Small intestine (tissue), 7 donors: ENCODE measurements around the gene GALNT17. TPM values are rescaled to one million over a fixed set of nuclear protein-coding genes. Genes with fewer than 3 reads are reported as not detected.
"Not testable (repeated sequence)": the region's sequence is repeated elsewhere in the genome, so short reads cannot be mapped to it uniquely, and the experiment has no call there.

Experiments
- DNase-seq, 2 donors: peaks; one replicate each; pipeline versions ENCODE4 v3.0.0 to v3.0.0-alpha.2; 2013
- FAIRE-seq: peaks from 2 replicates; lab custom pipeline; 2012; peaks lifted over from hg19 to GRCh38; lab: Jason Lieb, UNC
- H3K27ac ChIP-seq, 3 donors: one replicate each; pipeline ENCODE4 v1.5.1; 2013; ENCODE audit warnings: low read length in 2 of 3, mild to moderate bottlenecking in 2 of 3, control low read depth in 1 of 3, inconsistent platforms in 1 of 3, low read depth in 1 of 3, moderate library complexity in 1 of 3
- H3K27me3 ChIP-seq, 3 donors: one replicate each; pipeline ENCODE4 v1.6.1; 2013; ENCODE audit warnings: low read length in 3 of 3, inconsistent platforms in 1 of 3; ENCODE audit not compliant: control insufficient read depth in 3 of 3, insufficient read depth in 3 of 3
- H3K36me3 ChIP-seq, 3 donors: one replicate each; pipeline ENCODE4 v1.6.1; 2013; ENCODE audit warnings: low read length in 3 of 3, inconsistent platforms in 1 of 3, low read depth in 1 of 3, mild to moderate bottlenecking in 1 of 3, moderate library complexity in 1 of 3; ENCODE audit not compliant: control insufficient read depth in 3 of 3, insufficient read depth in 2 of 3
- H3K4me1 ChIP-seq, 3 donors: one replicate each; pipeline ENCODE4 v1.6.1; 2013; ENCODE audit warnings: low read length in 2 of 3, inconsistent platforms in 1 of 3, low read depth in 1 of 3, mild to moderate bottlenecking in 1 of 3, moderate library complexity in 1 of 3; ENCODE audit not compliant: control insufficient read depth in 3 of 3, insufficient read depth in 2 of 3
- H3K4me3 ChIP-seq, 3 donors: one replicate each; pipeline ENCODE4 v1.5.1; 2013; ENCODE audit warnings: low read length in 3 of 3, control low read depth in 1 of 3, inconsistent platforms in 1 of 3, low read depth in 1 of 3, mild to moderate bottlenecking in 1 of 3, moderate library complexity in 1 of 3
- H3K9me3 ChIP-seq, 2 donors: one replicate each; pipeline ENCODE4 v1.6.1; 2013; ENCODE audit warnings: low read depth in 1 of 2, low read length in 1 of 2; ENCODE audit not compliant: control insufficient read depth in 2 of 2, insufficient read depth in 1 of 2
- WGBS, 3 donors: extraction: QIAGEN DNeasy Blood & Tissue Kit; methylation state at CpG; one replicate each; pipeline ENCODE4 v1.1.7; 2013; 5-methylcytosine and 5-hydroxymethylcytosine counted together
- polyA plus RNA-seq, 4 donors: library from polyadenylated mRNA; stranded (reverse) in 3 of 4; unstranded in 1 of 4; fragments of 200-250 nt in 3 of 4; fragments of 120-200 nt in 1 of 4; gene quantifications; one replicate each; pipeline versions ENCODE4 v1.2.1 to v1.2.3, GENCODE V29; 2013
- donor health status: healthy with polysubstance abuse.
- donor health status: control.
- donor health status: control.
- donor health status: Bipolar disorder and iron deficiency.
- donor health status: healthy.

Gene GALNT17
- polyA plus RNA-seq, 4 donors, result 0.34 to 2.9 (median 0.54) TPM; not detected in 1

GRCh38 chr7:71615017-71615416 lies 483.1 kb downstream of the GALNT17 start:
- FAIRE-seq (no peak), DNase-seq (no peak)
- Histone ChIP-seq H3K4me1 (no peaks in the 10 kb centered on the region), H3K27ac (no peak overlapping the region), H3K27me3 (no peaks in the 10 kb centered on the region), H3K9me3 (no peaks in the 10 kb centered on the region), H3K36me3 (no peaks in the 10 kb centered on the region), H3K4me3 (no peak overlapping the region)
- WGBS, 3 donors, result 69 to 70% (median 69%) methylated on average over 5 of the region's 5 CpGs

GRCh38 chr7:71616217-71616616 lies 484.3 kb downstream of the GALNT17 start:
- DNase-seq (no peak), FAIRE-seq (no peak)
- no peaks in the 10 kb centered on the region for H3K36me3 ChIP-seq
- no peak overlapping the region for H3K27ac ChIP-seq
- WGBS, 3 donors, result 92 to 94% (median 92%) methylated on average over 3 of the region's 3 CpGs
- H3K9me3 ChIP-seq, result no peaks in the 10 kb centered on the region
- H3K4me1 ChIP-seq, result no peaks in the 10 kb centered on the region
- H3K27me3 ChIP-seq, result no peaks in the 10 kb centered on the region
- H3K4me3 ChIP-seq, result no peak overlapping the region

DNA sequence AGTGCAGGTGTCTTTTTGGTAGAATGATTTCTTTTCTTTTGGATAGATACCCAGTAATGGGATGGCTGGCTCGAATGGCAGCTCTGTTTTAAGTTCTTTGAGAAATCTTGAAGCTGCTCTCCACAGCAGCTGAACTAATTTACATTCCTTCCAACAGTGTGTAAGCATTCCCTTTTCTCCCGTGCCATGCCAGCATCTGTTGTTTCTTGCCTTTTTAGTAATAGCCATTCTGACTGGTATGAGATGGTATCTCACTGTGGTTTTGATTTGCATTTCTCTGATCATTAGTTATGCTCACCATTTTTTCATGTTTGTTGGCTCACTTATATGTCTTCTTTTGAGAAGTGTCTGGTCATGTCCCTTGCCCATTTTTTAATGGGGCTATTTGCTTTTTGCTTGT lies 486.3 kb downstream of the GALNT17 start:
- DNase-seq (no peak), FAIRE-seq (no peak)
- 31 to 61% (median 40%) methylated on average over 2 of the region's 2 CpGs for WGBS, 3 donors
- Histone ChIP-seq H3K36me3 (no peaks in the 10 kb centered on the region), H3K4me1 (no peaks in the 10 kb centered on the region), H3K27me3 (no peaks in the 10 kb centered on the region), H3K27ac (no peak overlapping the region), H3K9me3 (no peaks in the 10 kb centered on the region), H3K4me3 (no peak overlapping the region)

GRCh38 chr7:71625545-71625944 lies 493.6 kb downstream of the GALNT17 start:
- no peak for DNase-seq
- Histone ChIP-seq H3K9me3 (no peaks in the 10 kb centered on the region), H3K36me3 (no peaks in the 10 kb centered on the region), H3K4me3 (no peak overlapping the region), H3K4me1 (no peaks in the 10 kb centered on the region), H3K27ac (no peak overlapping the region), H3K27me3 (no peaks in the 10 kb centered on the region)
- 79 to 87% (median 86%) methylated on average over 4 of the region's 4 CpGs for WGBS, 3 donors
- no peak for FAIRE-seq

DNA sequence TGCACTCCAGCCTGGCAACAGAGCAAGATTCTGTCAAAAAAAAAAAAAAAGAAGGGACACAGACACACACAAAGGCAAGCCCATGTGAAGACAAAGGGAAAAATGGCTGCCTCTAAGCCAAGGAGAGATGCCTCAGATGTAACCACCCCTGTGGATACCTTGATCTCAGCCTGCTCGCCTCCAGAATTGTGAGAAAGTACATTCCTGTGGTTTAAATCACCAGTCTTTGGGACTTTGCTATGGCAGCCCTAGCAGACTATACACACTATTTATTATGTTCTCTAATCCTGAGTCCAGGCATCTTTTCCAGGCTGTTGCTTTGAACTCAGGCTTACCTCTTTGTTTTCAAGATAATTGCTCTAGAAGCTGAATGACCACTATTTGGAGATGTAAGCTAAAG lies 494.3 kb downstream of the GALNT17 start:
- WGBS, 3 donors, result 71 to 79% (median 76%) methylated on average over 1 of the region's 1 CpG
- H3K27ac ChIP-seq, result no peak overlapping the region
- H3K27me3 ChIP-seq, result no peaks in the 10 kb centered on the region
- H3K4me1 ChIP-seq, result no peaks in the 10 kb centered on the region
- DNase-seq (no peak), FAIRE-seq (no peak)
- H3K36me3 ChIP-seq, result no peaks in the 10 kb centered on the region
- H3K9me3 ChIP-seq, result no peaks in the 10 kb centered on the region
- H3K4me3 ChIP-seq, result no peak overlapping the region

GRCh38 chr7:71627651-71628050 lies 495.7 kb downstream of the GALNT17 start:
- Histone ChIP-seq H3K27me3 (no peaks in the 10 kb centered on the region), H3K4me3 (no peak overlapping the region), H3K9me3 (no peaks in the 10 kb centered on the region), H3K4me1 (no peaks in the 10 kb centered on the region), H3K27ac (no peak overlapping the region), H3K36me3 (no peaks in the 10 kb centered on the region)
- WGBS, 3 donors, result 67 to 80% (median 74%) methylated on average over 7 of the region's 7 CpGs
- DNase-seq, result no peak
- no peak for FAIRE-seq

GRCh38 chr7:71630516-71630915 lies 498.6 kb downstream of the GALNT17 start:
- Histone ChIP-seq H3K36me3 (no peaks in the 10 kb centered on the region), H3K27me3 (no peaks in the 10 kb centered on the region), H3K9me3 (no peaks in the 10 kb centered on the region), H3K4me3 (no peak overlapping the region), H3K4me1 (peaks cover 0 to 3% (median 0%) of the 10 kb centered on the region in 3 donors), H3K27ac (no peak overlapping the region)
- DNase-seq, result no peak
- WGBS, 3 donors, result 82 to 88% (median 88%) methylated on average over 4 of the region's 4 CpGs
- no peak for FAIRE-seq

DNA sequence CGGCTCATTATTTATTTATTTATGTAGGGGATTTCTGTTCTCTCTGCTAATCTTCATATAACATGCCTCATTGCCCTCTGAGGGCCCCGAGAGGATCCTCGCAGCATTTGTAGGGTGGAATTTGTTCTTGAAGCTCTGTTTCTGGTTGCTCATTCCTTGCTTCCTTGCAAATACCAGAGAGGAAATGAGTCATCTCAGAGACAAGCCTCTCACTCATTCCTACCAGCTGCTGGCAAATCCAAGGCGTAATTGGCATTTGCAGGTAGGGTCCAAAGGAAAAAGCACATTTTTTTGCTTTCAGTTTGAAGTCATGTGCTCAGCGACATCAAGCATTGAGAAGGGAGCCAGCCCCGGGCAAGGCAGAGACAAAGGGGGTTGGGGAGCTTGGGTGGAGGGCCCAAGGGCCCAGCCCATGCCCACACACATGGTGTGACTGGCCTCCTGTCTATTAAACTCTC lies 501.6 kb downstream of the GALNT17 start:
- FAIRE-seq (no peak), DNase-seq (peak in 1 of 2 donors; percentile 88)
- H3K9me3 ChIP-seq, result no peaks in the 10 kb centered on the region
- no peaks in the 10 kb centered on the region for H3K36me3 ChIP-seq
- no peak overlapping the region for H3K4me3 ChIP-seq
- H3K4me1 ChIP-seq, result peaks cover 0 to 5% (median 0%) of the 10 kb centered on the region in 3 donors
- peak overlapping the region in 1 of 3 donors; percentile 74 for H3K27ac ChIP-seq
- no peaks in the 10 kb centered on the region for H3K27me3 ChIP-seq
- WGBS, 3 donors, result 7 to 16% (median 11%) methylated on average over 6 of the region's 6 CpGs

DNA sequence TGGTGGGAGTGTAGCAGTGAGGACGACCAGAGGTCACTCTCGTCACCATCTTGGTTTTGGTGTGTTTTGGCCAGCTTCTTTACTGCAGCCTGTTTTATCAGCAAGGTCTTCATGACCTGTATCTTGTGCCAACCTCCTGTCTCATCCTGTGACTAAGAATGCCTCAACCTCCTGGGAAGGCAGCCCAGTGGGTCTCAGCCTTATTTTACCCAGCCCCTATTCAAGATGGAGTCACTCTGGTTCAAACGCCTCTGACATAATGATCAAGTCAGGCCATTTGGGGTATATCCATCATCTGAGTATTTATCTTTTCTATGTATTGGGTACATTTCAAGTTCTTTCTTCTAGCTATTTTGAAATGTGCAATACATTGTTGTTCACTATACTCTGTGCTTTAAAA lies 503.9 kb downstream of the GALNT17 start:
- not testable (repeated sequence) for H3K27me3 ChIP-seq, H3K27ac ChIP-seq, H3K4me3 ChIP-seq, FAIRE-seq, DNase-seq, H3K9me3 ChIP-seq, H3K36me3 ChIP-seq, H3K4me1 ChIP-seq
- WGBS, 3 donors, result 75 to 83% (median 79%) methylated on average over 3 of the region's 3 CpGs
